Liver (tissue), 3 donors: Measurements from ENCODE around the gene SLC24A4.

Experiments used
- CTCF ChIP-seq: fragments of 150-350 bp; IDR thresholded peaks from 2 replicates; pipeline ENCODE4 v1.5.1; 2017; ENCODE audit warnings: improper control_type of control experiment, low read depth, low read length; ENCODE audit not compliant: missing input control
- SP1 ChIP-seq: IDR thresholded peaks from 2 replicates; pipeline ENCODE4 v1.6.1; 2018; ENCODE audit warnings: antibody characterized with exemption, mild to moderate bottlenecking
- donor health status: healthy.
- donor health status: healthy.

GRCh38 chr14:92517761-92518160 is 194.8 kb downstream of the SLC24A4 start:
- no peak for TF ChIP-seq CTCF
- TF ChIP-seq SP1: no peak
